IMR-90 (cell line): ENCODE measurements around the gene WDTC1. TPM values are rescaled to one million over a fixed set of nuclear protein-coding genes. Genes with fewer than 3 reads are reported as not detected.
"Not testable (repeated sequence)": the region's sequence is repeated elsewhere in the genome, so short reads cannot be mapped to it uniquely, and the experiment has no call there.

Source experiments
- ATAC-seq: fragments of 200-7000 bp; cut with Tn5 transposase; 2 replicates; pipeline ENCODE4 v1.9.1; 2020; ENCODE audit warnings: low read depth, mild to moderate bottlenecking, moderate library complexity
- BruUV-seq: library from RNA; stranded (reverse); fragments of 400-500 nt; replicated peaks from 2 replicates; lab custom pipeline; 2021; lab: Mats Ljungman, UMichigan
- CTCF ChIA-PET: fragments of 300-600 bp; formaldehyde crosslinking; extraction: SDS; loops from one replicate; lab custom pipeline; 2021; ENCODE audit warnings: antibody characterized with exemption; lab: Yijun Ruan, JAX
- POLR2A ChIA-PET: fragments of 300-600 bp; sonication (Branson Sonifier 250); formaldehyde crosslinking; loops from one replicate; lab custom pipeline; 2022; ENCODE audit warnings: antibody characterized with exemption; ENCODE audit not compliant: unreplicated experiment; lab: Charles Lee
- DNase-seq: peaks from one replicate; pipeline ENCODE4 v3.0.0; 2013
- H2AFZ ChIP-seq: replicated peaks from 2 replicates; pipeline ENCODE3; 2013; ENCODE audit warnings: low read length, mild to moderate bottlenecking; ENCODE audit not compliant: poor library complexity
- H2AK5ac ChIP-seq: 2 replicates; pipeline ENCODE4 v1.6.1; 2013; ENCODE audit warnings: low read depth, low read length, inconsistent platforms
- H2AK9ac ChIP-seq: replicated peaks from 2 replicates; pipeline ENCODE3; 2013; ENCODE audit warnings: mild to moderate bottlenecking, low read depth, low read length, moderate library complexity; ENCODE audit not compliant: poor library complexity
- H2BK120ac ChIP-seq: 2 replicates; pipeline ENCODE4 v1.6.1; 2013; ENCODE audit warnings: low read depth, low read length, inconsistent platforms
- H2BK15ac ChIP-seq: 3 replicates; pipeline ENCODE4 v1.6.1; 2013; ENCODE audit warnings: low read depth, low read length, inconsistent platforms
- H2BK20ac ChIP-seq: 2 replicates; pipeline ENCODE4 v1.6.1; 2013; ENCODE audit warnings: low read depth, mild to moderate bottlenecking, inconsistent platforms, low read length, moderate library complexity
- H2BK5ac ChIP-seq: 2 replicates; pipeline ENCODE4 v1.6.1; 2013; ENCODE audit warnings: mild to moderate bottlenecking, low read depth, low read length, inconsistent platforms; ENCODE audit not compliant: poor library complexity, severe bottlenecking
- H3K14ac ChIP-seq: replicated peaks from 2 replicates; pipeline ENCODE4 v1.6.1; 2013; ENCODE audit warnings: low read depth, low read length, inconsistent platforms
- H3K18ac ChIP-seq: 2 replicates; pipeline ENCODE4 v1.6.1; 2013; ENCODE audit warnings: low read depth, low read length, control low read depth
- H3K23ac ChIP-seq: 2 replicates; pipeline ENCODE4 v1.6.1; 2013; ENCODE audit warnings: low read depth, low read length, inconsistent platforms
- H3K27ac ChIP-seq: 2 replicates; pipeline ENCODE4 v1.5.1; 2013; ENCODE audit warnings: mild to moderate bottlenecking, control low read depth, low read length; ENCODE audit not compliant: insufficient read depth
- H3K27me3 ChIP-seq: 2 replicates; pipeline ENCODE4 v1.6.1; 2013; ENCODE audit warnings: low read length; ENCODE audit not compliant: control insufficient read depth, insufficient read depth
- H3K36me3 ChIP-seq: 2 replicates; pipeline ENCODE4 v1.6.1; 2013; ENCODE audit warnings: low read length, mixed read lengths; ENCODE audit not compliant: control insufficient read depth, insufficient read depth
- H3K4ac ChIP-seq: 2 replicates; pipeline ENCODE4 v1.6.1; 2013; ENCODE audit warnings: low read depth, low read length, inconsistent platforms
- H3K4me1 ChIP-seq: 2 replicates; pipeline ENCODE4 v1.6.1; 2013; ENCODE audit warnings: low read length, mixed read lengths; ENCODE audit not compliant: control insufficient read depth, insufficient read depth
- H3K4me2 ChIP-seq: 2 replicates; pipeline ENCODE4 v1.6.1; 2013; ENCODE audit warnings: low read depth, mild to moderate bottlenecking, control low read depth, low read length, moderate library complexity
- H3K4me3 ChIP-seq: 2 replicates; pipeline ENCODE4 v1.5.1; 2013; ENCODE audit warnings: low read depth, mild to moderate bottlenecking, control low read depth, low read length, moderate library complexity; ENCODE audit not compliant: insufficient read depth
- H3K56ac ChIP-seq: 2 replicates; pipeline ENCODE4 v1.6.1; 2013; ENCODE audit warnings: low read length, inconsistent platforms; ENCODE audit not compliant: insufficient read depth; ENCODE audit errors: extremely low read depth
- H3K79me1 ChIP-seq, 2 experiments: 2 replicates each; pipeline ENCODE4 v1.6.1; 2013; ENCODE audit warnings: low read length in 2 of 2, inconsistent platforms in 1 of 2, low read depth in 1 of 2
- H3K9ac ChIP-seq: 2 replicates; pipeline ENCODE4 v1.6.1; 2013; ENCODE audit warnings: low read depth, low read length, control low read depth
- H3K9me1 ChIP-seq: 2 replicates; pipeline ENCODE4 v1.6.1; 2013; ENCODE audit warnings: low read length, inconsistent platforms; ENCODE audit not compliant: insufficient read depth
- H3K9me3 ChIP-seq: 2 replicates; pipeline ENCODE4 v1.6.1; 2013; ENCODE audit warnings: low read length; ENCODE audit not compliant: control insufficient read depth, insufficient read depth
- H4K20me1 ChIP-seq: 2 replicates; pipeline ENCODE4 v1.6.1; 2013; ENCODE audit warnings: low read length, inconsistent platforms; ENCODE audit not compliant: insufficient read depth
- H4K5ac ChIP-seq: 2 replicates; pipeline ENCODE4 v1.6.1; 2013; ENCODE audit warnings: mild to moderate bottlenecking, low read depth, low read length, control low read depth
- H4K8ac ChIP-seq, 2 experiments: 2 replicates each; pipeline ENCODE4 v1.6.1; 2013; ENCODE audit warnings: low read depth in 2 of 2, low read length in 2 of 2, control low read depth in 1 of 2, inconsistent platforms in 1 of 2
- H4K91ac ChIP-seq: 2 replicates; pipeline ENCODE4 v1.6.1; 2013; ENCODE audit warnings: low read depth, low read length, inconsistent platforms; ENCODE audit not compliant: insufficient read depth
- CEBPB ChIP-seq: IDR thresholded peaks from 2 replicates; pipeline ENCODE4 v1.6.1; 2012; ENCODE audit warnings: low read depth, low read length, improper control_type of control experiment
- ELK1 ChIP-seq: fragments of 150-350 bp; IDR thresholded peaks from 2 replicates; pipeline ENCODE4 v1.6.1; 2016; ENCODE audit warnings: low read depth, mild to moderate bottlenecking, low read length, moderate library complexity, borderline replicate concordance
- WGBS, 2 experiments: methylation state at CpG; one replicate each; pipeline versions ENCODE4 v1.1.5 to v1.1.7; 2013; ENCODE audit warnings: missing lambda C conversion rate in 2 of 2; ENCODE audit not compliant: insufficient read length in 1 of 2; ENCODE audit errors: extremely low coverage in 2 of 2; 5-methylcytosine and 5-hydroxymethylcytosine counted together
- dilution Hi-C: fragments of 300-500 bp; cut with HindIII; formaldehyde crosslinking; loops from one replicate; pipeline ENCODE4 v1.14.3; 2018; ENCODE audit warnings: low sequenced_read_pairs; ENCODE audit not compliant: unreplicated experiment
- in situ Hi-C: fragments of 300-500 bp; cut with MboI; formaldehyde crosslinking; loops from 3 replicates; pipeline ENCODE4 v1.14.3; 2019; ENCODE audit warnings: low sequenced_read_pairs, inconsistent platforms, mixed read lengths
- intact Hi-C: fragments of 100-400 bp; cut with micrococcal nuclease; formaldehyde crosslinking; loops from 2 replicates; pipeline ENCODE4 v1.10.0; 2022
- polyA plus RNA-seq, 3 experiments: library from polyadenylated mRNA; depleted of rRNA; stranded (reverse); fragments of >200 nt; gene quantifications; 2 replicates each; pipeline ENCODE4 v1.2.3, GENCODE V29; 2012; ENCODE audit warnings: low replicate concordance in 1 of 3
- total RNA-seq: library from RNA; depleted of rRNA; stranded (reverse); fragments of >200 nt; gene quantifications from 2 replicates; pipeline ENCODE4 v1.2.3, GENCODE V29; 2012

The WDTC1 gene
- total and polyA plus RNA-seq, 2 of the 4 experiments (the other 2 are of a cell fraction) = 9.9 to 15.2 TPM

DNA sequence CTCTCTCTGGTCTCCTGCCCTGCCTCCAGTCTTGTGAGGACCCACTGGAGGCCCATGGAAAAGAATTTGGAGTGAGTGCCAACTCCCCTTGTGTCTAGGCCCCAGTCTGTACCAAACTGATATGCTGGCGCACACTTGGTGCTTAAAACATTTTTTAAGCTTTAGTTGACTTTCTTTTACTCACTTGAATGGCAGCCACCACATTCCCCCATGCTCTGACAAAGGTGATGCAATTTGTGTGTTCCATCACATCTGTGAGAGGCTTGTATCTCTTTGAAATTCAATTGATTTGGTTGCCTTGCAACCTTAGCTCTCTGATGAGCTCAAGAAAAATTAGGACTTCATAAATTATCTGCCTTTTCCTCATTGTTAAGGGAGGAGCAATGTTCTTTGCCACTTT is 30.5 kb upstream of the WDTC1 start:
- no peak overlapping the region for H2BK5ac ChIP-seq
- no peak overlapping the region for H3K27ac ChIP-seq
- peaks cover 2% of the 10 kb centered on the region; the same call in 1 of the 2 replicates for H3K4me1 ChIP-seq
- no peak overlapping the region for H3K18ac ChIP-seq
- TF ChIP-seq ELK1 = no peak
- peak; percentile 68 for TF ChIP-seq CEBPB
- H3K9me3 ChIP-seq = no peaks in the 10 kb centered on the region
- no peak overlapping the region for H3K9ac ChIP-seq
- no peak overlapping the region for H3K23ac ChIP-seq
- no peak overlapping the region for H3K4me2 ChIP-seq
- CTCF ChIA-PET = interaction anchor here (0.5 kb wide), 1 partner anchor 72 kb away, joined by 3 read pairs; no protein-coding TSS in a partner anchor
- no peak overlapping the region for H2BK20ac ChIP-seq
- no peaks in the 10 kb centered on the region for H3K79me1 ChIP-seq
- intact Hi-C loops = no loop called here
- no peak overlapping the region for H3K4me3 ChIP-seq
- no peak overlapping the region for H2AK5ac ChIP-seq
- dilution Hi-C loops = no loop called here
- POLR2A ChIA-PET = no interaction called here
- H2AFZ ChIP-seq = peak overlapping the region; percentile 53
- H2AK9ac ChIP-seq = no peak overlapping the region
- no peak overlapping the region for H2BK15ac ChIP-seq
- H3K56ac ChIP-seq = no peak overlapping the region
- H3K36me3 ChIP-seq = no peaks in the 10 kb centered on the region
- BruUV-seq = no TSS peak
- no peak overlapping the region for H4K5ac ChIP-seq
- no peak overlapping the region for H4K91ac ChIP-seq
- ATAC-seq (no peak), DNase-seq (peak; percentile 16)
- in situ Hi-C loops = no loop called here
- no peaks in the 10 kb centered on the region for H4K20me1 ChIP-seq
- H2BK120ac ChIP-seq = 0 out of 2 replicates have a peak overlapping the region, but pooled peaks have one; percentile 23
- no peak overlapping the region for H4K8ac ChIP-seq
- no CpG with 5 or more reads among the region's 1 CpG for WGBS, 2 experiments
- no peak overlapping the region for H3K4ac ChIP-seq
- no peaks in the 10 kb centered on the region for H3K9me1 ChIP-seq
- 0 out of 2 replicates have a peak overlapping the region, but pooled peaks have one; percentile 8 for H3K14ac ChIP-seq
- H3K27me3 ChIP-seq = peaks cover 22% of the 10 kb centered on the region

GRCh38 chr1:27207238-27207637 is 27.2 kb upstream of the WDTC1 start:
- H2BK5ac ChIP-seq, H3K9ac ChIP-seq, H3K9me3 ChIP-seq, H3K27ac ChIP-seq, ATAC-seq, dilution Hi-C loops, H3K14ac ChIP-seq, H4K91ac ChIP-seq, POLR2A ChIA-PET, H2AFZ ChIP-seq, H4K20me1 ChIP-seq, DNase-seq, H3K4me1 ChIP-seq, intact Hi-C loops, H3K4me3 ChIP-seq, H2AK5ac ChIP-seq, BruUV-seq, H4K8ac ChIP-seq, H3K4me2 ChIP-seq, H2BK20ac ChIP-seq, in situ Hi-C loops, H2BK15ac ChIP-seq, H3K18ac ChIP-seq, H3K23ac ChIP-seq, CTCF ChIA-PET, H2BK120ac ChIP-seq, H4K5ac ChIP-seq, H3K79me1 ChIP-seq, H3K4ac ChIP-seq, H3K56ac ChIP-seq, H2AK9ac ChIP-seq, H3K36me3 ChIP-seq, H3K9me1 ChIP-seq: not testable (repeated sequence)
- peaks cover 15% of the 10 kb centered on the region for H3K27me3 ChIP-seq
- 100% methylated on average over 1 of the region's 1 CpG; no CpG with 5 or more reads in 1 of the 2 experiments for WGBS, 2 experiments
